ENCODE measurements around the gene MBIP.

- TF ChIP-seq, protein P1, sequence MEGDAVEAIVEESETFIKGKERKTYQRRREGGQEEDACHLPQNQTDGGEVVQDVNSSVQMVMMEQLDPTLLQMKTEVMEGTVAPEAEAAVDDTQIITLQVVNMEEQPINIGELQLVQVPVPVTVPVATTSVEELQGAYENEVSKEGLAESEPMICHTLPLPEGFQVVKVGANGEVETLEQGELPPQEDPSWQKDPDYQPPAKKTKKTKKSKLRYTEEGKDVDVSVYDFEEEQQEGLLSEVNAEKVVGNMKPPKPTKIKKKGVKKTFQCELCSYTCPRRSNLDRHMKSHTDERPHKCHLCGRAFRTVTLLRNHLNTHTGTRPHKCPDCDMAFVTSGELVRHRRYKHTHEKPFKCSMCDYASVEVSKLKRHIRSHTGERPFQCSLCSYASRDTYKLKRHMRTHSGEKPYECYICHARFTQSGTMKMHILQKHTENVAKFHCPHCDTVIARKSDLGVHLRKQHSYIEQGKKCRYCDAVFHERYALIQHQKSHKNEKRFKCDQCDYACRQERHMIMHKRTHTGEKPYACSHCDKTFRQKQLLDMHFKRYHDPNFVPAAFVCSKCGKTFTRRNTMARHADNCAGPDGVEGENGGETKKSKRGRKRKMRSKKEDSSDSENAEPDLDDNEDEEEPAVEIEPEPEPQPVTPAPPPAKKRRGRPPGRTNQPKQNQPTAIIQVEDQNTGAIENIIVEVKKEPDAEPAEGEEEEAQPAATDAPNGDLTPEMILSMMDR (conservative IDR thresholded peaks at IDR 0.05; ENCODE audit: low read depth in 2 of 2), result no peak
- no peak for TF ChIP-seq POLR2AphosphoS5 (IDR thresholded peaks at IDR 0.05; ENCODE audit: low read depth)
- TF ChIP-seq, protein P2, sequence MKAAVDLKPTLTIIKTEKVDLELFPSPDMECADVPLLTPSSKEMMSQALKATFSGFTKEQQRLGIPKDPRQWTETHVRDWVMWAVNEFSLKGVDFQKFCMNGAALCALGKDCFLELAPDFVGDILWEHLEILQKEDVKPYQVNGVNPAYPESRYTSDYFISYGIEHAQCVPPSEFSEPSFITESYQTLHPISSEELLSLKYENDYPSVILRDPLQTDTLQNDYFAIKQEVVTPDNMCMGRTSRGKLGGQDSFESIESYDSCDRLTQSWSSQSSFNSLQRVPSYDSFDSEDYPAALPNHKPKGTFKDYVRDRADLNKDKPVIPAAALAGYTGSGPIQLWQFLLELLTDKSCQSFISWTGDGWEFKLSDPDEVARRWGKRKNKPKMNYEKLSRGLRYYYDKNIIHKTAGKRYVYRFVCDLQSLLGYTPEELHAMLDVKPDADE (IDR thresholded peaks at IDR 0.05), result no peak
- no peak for TF ChIP-seq EZH2 (IDR thresholded peaks at IDR 0.05; ENCODE audit: low read depth, unreplicated experiment)
- TF ChIP-seq, protein P3, sequence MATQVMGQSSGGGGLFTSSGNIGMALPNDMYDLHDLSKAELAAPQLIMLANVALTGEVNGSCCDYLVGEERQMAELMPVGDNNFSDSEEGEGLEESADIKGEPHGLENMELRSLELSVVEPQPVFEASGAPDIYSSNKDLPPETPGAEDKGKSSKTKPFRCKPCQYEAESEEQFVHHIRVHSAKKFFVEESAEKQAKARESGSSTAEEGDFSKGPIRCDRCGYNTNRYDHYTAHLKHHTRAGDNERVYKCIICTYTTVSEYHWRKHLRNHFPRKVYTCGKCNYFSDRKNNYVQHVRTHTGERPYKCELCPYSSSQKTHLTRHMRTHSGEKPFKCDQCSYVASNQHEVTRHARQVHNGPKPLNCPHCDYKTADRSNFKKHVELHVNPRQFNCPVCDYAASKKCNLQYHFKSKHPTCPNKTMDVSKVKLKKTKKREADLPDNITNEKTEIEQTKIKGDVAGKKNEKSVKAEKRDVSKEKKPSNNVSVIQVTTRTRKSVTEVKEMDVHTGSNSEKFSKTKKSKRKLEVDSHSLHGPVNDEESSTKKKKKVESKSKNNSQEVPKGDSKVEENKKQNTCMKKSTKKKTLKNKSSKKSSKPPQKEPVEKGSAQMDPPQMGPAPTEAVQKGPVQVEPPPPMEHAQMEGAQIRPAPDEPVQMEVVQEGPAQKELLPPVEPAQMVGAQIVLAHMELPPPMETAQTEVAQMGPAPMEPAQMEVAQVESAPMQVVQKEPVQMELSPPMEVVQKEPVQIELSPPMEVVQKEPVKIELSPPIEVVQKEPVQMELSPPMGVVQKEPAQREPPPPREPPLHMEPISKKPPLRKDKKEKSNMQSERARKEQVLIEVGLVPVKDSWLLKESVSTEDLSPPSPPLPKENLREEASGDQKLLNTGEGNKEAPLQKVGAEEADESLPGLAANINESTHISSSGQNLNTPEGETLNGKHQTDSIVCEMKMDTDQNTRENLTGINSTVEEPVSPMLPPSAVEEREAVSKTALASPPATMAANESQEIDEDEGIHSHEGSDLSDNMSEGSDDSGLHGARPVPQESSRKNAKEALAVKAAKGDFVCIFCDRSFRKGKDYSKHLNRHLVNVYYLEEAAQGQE (IDR thresholded peaks at IDR 0.05; ENCODE audit: unreplicated experiment), result no peak
- no peak for TF ChIP-seq EZH2phosphoT487 (IDR thresholded peaks at IDR 0.05; ENCODE audit: unreplicated experiment)
- no peak for TF ChIP-seq JUNB (IDR thresholded peaks at IDR 0.05; ENCODE audit: unreplicated experiment)
- no peak for TF ChIP-seq STAT1 (IDR thresholded peaks at IDR 0.05; ENCODE audit: unreplicated experiment)
- no peak for TF ChIP-seq ZNF114 (CRISPR knock-in tag; IDR thresholded peaks at IDR 0.05)
Measured at GRCh38 chr14:36260970-36261640, 59.3 kb downstream of the MBIP start.
